GM10266 (cell line): Measurements from ENCODE around the gene OVCA2.

ENCODE experiments used
- DNase-seq: peaks from one replicate; pipeline ENCODE4 v3.0.0; 2012; ENCODE audit errors: extremely low spot score
- TF ChIP-seq, protein P1 (sequence below): IDR thresholded peaks from 2 replicates; pipeline ENCODE4 v1.5.1; 2012; ENCODE audit warnings: mild to moderate bottlenecking, low read depth; ENCODE audit not compliant: control insufficient read depth, insufficient read depth; ENCODE audit errors: missing control alignments

OVCA2 gene

DNA sequence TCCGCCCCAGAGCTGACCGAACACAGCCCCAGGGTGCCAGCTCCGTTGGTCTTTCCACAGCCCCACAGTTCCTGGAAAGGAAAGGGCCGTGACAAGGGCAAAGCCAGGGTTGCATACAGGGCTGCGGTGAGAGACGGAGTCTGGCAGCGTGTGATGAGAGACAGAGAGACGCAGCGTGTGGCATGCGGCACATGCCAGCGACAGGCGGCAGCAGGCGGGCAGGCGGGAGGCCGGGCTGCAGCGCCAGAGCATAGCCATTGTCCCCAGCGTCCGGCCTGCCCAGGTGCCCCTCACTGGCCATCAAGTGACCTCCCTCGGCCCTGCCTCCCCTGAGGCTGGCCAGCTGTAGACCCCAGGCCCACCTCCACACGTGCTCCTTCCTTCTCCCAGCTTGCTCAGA is 25.3 kb upstream of the OVCA2 start:
- TF ChIP-seq, protein P1, sequence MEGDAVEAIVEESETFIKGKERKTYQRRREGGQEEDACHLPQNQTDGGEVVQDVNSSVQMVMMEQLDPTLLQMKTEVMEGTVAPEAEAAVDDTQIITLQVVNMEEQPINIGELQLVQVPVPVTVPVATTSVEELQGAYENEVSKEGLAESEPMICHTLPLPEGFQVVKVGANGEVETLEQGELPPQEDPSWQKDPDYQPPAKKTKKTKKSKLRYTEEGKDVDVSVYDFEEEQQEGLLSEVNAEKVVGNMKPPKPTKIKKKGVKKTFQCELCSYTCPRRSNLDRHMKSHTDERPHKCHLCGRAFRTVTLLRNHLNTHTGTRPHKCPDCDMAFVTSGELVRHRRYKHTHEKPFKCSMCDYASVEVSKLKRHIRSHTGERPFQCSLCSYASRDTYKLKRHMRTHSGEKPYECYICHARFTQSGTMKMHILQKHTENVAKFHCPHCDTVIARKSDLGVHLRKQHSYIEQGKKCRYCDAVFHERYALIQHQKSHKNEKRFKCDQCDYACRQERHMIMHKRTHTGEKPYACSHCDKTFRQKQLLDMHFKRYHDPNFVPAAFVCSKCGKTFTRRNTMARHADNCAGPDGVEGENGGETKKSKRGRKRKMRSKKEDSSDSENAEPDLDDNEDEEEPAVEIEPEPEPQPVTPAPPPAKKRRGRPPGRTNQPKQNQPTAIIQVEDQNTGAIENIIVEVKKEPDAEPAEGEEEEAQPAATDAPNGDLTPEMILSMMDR = no peak
- no peak for DNase-seq

DNA sequence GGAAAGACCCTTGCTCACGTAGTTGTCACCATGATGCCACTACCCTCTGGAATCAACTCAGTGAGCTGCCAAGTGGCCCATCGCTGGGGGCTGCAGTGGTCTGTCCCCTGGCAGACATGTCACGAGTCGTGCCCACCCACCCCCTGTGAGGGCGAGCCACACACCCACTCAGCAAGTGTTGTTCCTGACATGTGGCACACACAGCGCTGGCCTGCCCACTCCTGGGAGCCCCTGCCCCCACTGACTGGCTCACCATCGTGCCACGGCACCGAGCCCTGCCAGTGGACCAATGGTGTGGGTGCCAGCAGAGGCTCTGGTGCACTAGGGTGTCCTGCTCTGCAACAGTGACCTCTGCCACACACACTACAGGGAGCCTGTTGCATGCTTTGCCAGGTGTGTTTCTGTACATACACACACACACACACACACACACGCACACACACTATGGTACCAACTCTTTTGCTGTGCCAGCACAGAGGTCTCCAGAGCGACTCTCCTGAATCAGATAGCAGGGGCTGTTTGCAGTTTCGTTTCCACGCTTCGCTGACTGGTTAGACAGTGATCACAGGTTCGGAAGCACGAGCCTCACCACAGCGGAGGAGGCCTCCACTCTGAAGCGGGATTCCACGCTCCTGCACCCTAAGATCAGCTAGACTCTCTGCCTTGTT is 24.4 kb upstream of the OVCA2 start:
- DNase-seq = peak; percentile 65
- TF ChIP-seq, protein P1 = no peak

DNA sequence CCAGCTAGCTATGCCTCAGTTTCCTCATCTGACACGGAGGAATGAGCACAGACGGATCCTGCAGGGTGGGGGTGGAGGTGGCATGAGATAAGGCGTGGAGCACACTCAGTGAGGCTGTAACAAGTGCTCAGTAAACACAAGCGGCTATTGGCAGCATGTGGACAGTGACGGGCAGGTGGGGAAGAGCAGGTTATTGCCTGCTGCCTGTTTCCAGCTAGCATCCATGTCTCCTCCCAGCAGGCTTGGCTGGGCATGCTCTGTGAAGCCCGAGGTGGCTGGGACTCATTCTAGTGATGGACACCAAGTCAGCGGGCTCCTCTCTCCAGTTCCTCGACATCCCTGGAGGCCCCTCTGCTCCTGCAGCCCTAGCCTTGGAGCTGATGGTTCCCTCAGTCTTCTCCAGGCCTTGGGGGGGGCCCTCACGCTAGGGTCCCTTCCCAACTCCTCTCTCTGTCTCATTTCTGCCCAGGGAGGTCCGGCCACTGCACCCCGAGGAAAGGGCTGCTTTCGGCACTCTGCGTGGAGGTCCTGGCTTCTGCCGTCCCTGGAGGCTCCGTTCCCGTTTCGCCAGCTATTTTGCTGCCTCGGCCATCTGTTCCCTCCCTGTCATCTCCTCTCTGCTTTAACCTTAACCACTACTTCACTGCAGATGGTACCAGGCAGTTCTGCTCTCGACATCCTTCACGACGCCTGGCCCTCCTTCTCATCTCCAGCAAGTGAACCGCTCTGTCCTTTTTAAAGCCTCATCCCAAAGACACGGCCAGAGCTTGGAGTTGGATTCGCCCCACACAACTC is 22.9 kb upstream of the OVCA2 start:
- TF ChIP-seq, protein P1 = no peak
- DNase-seq = no peak

- no peak for DNase-seq
- TF ChIP-seq, protein P1 = no peak
These were observed 22.1 kb upstream of the OVCA2 start for GRCh38 chr17:2019723-2020122.

GRCh38 chr17:2020721-2021120 is 21.1 kb upstream of the OVCA2 start:
- TF ChIP-seq, protein P1 = no peak
- DNase-seq = no peak

DNA sequence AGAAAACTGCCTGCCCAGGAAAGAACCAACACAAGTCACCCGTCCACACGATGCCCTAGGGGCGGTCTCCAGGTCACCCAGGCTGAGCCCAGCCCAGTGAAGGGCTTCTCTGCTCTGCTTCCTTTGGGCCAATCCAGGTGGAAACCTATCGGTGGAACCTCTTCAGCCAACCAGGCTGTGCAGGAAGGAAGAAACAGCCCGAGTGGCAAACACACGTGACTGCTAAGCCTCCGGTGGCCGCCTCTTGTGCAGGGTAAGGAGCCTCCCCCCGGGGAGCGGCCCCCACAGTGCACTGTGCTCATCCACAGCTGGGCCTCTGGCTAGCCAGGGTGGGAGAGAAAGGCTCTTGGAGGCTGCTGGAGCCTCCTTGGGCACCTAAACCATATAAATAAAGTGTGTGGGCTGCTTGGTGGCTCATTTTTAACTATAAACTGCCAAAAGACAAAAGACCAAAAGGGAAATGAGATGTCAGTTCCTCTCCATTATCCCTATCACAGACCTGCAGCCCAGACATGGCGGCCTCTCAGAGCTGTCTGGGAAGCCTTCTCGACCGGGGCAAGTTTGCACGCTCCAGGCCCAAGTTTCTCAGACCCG is 19.1 kb upstream of the OVCA2 start:
- DNase-seq = no peak
- TF ChIP-seq, protein P1 = no peak

- TF ChIP-seq, protein P1 = no peak
- DNase-seq = no peak
These were observed 18.6 kb upstream of the OVCA2 start for GRCh38 chr17:2023256-2023655.
